Measurements from ENCODE around the gene USHBP1. TPM values are rescaled to one million over a fixed set of nuclear protein-coding genes. Genes with fewer than 3 reads are reported as not detected.
A peak's percentile ranks its signal among the peaks of the same experiment; 100 is the strongest.

The USHBP1 gene, protein sequence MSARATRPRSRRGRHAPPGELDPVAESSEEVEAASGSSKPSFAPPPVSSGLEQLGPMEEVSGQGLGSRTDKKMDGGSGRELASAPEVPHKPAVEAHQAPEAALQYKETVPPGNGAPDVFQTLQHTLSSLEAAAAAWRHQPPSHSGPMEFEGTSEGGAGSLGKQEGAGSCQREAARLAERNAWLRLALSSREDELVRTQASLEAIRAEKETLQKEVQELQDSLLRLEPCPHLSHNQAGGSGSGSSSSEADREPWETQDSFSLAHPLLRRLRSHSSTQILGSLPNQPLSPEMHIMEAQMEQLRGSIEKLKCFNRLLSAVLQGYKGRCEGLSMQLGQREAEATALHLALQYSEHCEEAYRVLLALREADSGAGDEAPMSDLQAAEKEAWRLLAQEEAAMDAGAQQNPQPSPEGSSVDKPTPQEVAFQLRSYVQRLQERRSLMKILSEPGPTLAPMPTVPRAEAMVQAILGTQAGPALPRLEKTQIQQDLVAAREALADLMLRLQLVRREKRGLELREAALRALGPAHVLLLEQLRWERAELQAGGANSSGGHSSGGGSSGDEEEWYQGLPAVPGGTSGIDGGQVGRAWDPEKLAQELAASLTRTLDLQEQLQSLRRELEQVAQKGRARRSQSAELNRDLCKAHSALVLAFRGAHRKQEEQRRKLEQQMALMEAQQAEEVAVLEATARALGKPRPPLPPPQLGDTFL
- not detected for total RNA-seq (2021; ENCODE audit: unreplicated experiment)
- 0.39 TPM for polyA plus RNA-seq (2012; ENCODE audit: insufficient read length)
- Bru-seq, nascent RNA = percentile 14 among the genes with signal in this experiment
- percentile 16 among the genes with signal in this experiment for BruChase-seq, experiment 1, labeled RNA remaining after a 2-hour chase
- percentile 8 among the genes with signal in this experiment for BruChase-seq, experiment 2, labeled RNA remaining after a 6-hour chase
- long read RNA-seq, partial matches to known transcripts = 0 of 11 reads
- long read RNA-seq, other reads (novel, unspliced or antisense) = 11 of 11 reads

DNA sequence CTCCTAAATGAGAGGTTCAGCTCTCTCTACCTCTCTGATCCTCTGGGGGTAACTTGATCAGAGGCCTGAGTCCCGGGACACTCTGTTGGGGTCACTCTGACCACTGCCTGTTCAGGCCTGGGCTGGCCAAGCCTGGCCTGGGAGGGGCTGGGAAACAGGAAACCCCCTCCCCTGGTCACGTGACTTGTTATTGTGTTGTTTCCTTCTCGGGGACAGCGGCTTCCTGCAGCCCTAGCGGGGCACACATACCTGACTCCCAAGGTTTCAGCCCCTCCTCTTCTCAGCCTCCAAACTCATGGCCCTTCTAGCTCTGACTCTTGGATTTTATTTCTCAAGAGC lies at the start of gene USHBP1:
TSS of gene USHBP1 (minus strand) at position 105 of the 339 bp plus-strand sequence. CDS start 446 bp downstream, outside the sequence.
- ChIA-PET CTCF (no interaction called here), POLR2A (no interaction called here)
- no peak within 1 kb of the TSS for H3K27ac ChIP-seq (ENCODE audit: low read length)
- H3K4me1 ChIP-seq (ENCODE audit: control insufficient read depth, insufficient read depth, low read length) = no peaks in the 10 kb centered on the region
- BruUV-seq (replicated peaks) = no TSS peak
- TF ChIP-seq TCF7L2 (IDR thresholded peaks at IDR 0.05; ENCODE audit: low read depth, low read length) = no peak
- no peak for TF ChIP-seq POLR2AphosphoS5 (IDR thresholded peaks at IDR 0.05; ENCODE audit: low read depth, low read length)
- no peak for TF ChIP-seq CTCF (IDR thresholded peaks at IDR 0.05)
- no peak for TF ChIP-seq REST (IDR thresholded peaks at IDR 0.05; ENCODE audit: insufficient read depth in 1 of 2, low read depth in 2 of 2, low read length in 1 of 2)
- TF ChIP-seq SIN3A (IDR thresholded peaks at IDR 0.05; ENCODE audit: borderline replicate concordance, insufficient read depth, low read depth, low read length) = no peak
- in situ Hi-C loops (cut with HindIII; ENCODE audit: low pct_unique_long_range_greater_than_20kb, low sequenced_read_pairs) = no loop called here
- DNase-seq (ENCODE audit: low read depth, low spot score) (no peak), ATAC-seq (no peak)
- H3K36me3 ChIP-seq (ENCODE audit: control insufficient read depth, insufficient read depth, low read length) = peaks cover 4% of the 10 kb centered on the region; the same call in 1 of the 2 replicates
- intact Hi-C loops (cut with micrococcal nuclease; ENCODE audit: unreplicated experiment) = no loop called here
- H3K4me3 ChIP-seq (ENCODE audit: low read depth in 2 of 2, low read length in 2 of 2) = no peak within 1 kb of the TSS
- H3K27me3 ChIP-seq (ENCODE audit: control insufficient read depth, insufficient read depth, low read length) = no peaks in the 10 kb centered on the region
- H3K9me3 ChIP-seq (ENCODE audit: control insufficient read depth, insufficient read depth, low read depth, low read length) = no peaks in the 10 kb centered on the region

DNA sequence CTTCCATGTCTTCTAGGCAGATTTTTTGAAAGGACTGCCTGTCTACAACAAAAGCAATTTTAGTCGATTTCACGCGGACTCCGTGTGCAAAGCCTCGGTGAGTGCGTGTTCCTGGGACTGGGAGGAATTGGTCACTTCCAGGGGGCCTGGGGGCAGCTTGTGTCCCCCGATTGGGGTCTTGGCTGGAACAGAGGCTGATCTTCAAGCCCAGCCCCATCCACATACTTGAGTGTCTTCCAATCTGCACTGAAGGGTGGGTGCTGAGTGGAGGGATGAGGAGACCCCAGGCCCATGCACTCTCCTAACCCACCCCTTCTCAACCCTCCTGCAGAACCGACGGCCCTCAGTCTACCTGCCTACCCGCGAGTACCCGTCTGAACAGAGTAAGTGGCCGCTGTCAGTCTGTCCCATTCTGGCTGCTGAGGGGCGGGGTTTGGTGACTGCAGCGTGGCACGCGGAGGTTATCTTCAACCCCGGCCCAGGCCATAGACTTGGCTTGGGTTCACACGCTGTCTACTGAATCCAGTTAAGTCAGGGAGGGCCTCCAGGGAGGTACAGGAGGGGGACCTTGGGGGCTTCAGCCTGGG lies 49.6 kb upstream of the USHBP1 start:
- H3K9me3 ChIP-seq (ENCODE audit: control insufficient read depth, insufficient read depth, low read depth, low read length) = no peaks in the 10 kb centered on the region
- DNase-seq (ENCODE audit: low read depth, low spot score) (no peak), ATAC-seq (no peak)
- peaks cover 22% of the 10 kb centered on the region for H3K4me1 ChIP-seq (ENCODE audit: control insufficient read depth, insufficient read depth, low read length)
- intact Hi-C loops (cut with micrococcal nuclease; ENCODE audit: unreplicated experiment) = no loop called here
- no peak for TF ChIP-seq REST (IDR thresholded peaks at IDR 0.05; ENCODE audit: insufficient read depth in 1 of 2, low read depth in 2 of 2, low read length in 1 of 2)
- TF ChIP-seq CTCF (IDR thresholded peaks at IDR 0.05) = no peak
- TF ChIP-seq TCF7L2 (IDR thresholded peaks at IDR 0.05; ENCODE audit: low read depth, low read length) = no peak
- TF ChIP-seq POLR2AphosphoS5 (IDR thresholded peaks at IDR 0.05; ENCODE audit: low read depth, low read length) = no peak
- no peak for TF ChIP-seq SIN3A (IDR thresholded peaks at IDR 0.05; ENCODE audit: borderline replicate concordance, insufficient read depth, low read depth, low read length)
- H3K4me3 ChIP-seq (ENCODE audit: low read depth in 2 of 2, low read length in 2 of 2) = no peak overlapping the region
- peaks cover 7% of the 10 kb centered on the region for H3K36me3 ChIP-seq (ENCODE audit: control insufficient read depth, insufficient read depth, low read length)
- CTCF ChIA-PET = no interaction called here
- no TSS peak for BruUV-seq (replicated peaks)
- POLR2A ChIA-PET = no interaction called here
- H3K27me3 ChIP-seq (ENCODE audit: control insufficient read depth, insufficient read depth, low read length) = no peaks in the 10 kb centered on the region
- in situ Hi-C loops (cut with HindIII; ENCODE audit: low pct_unique_long_range_greater_than_20kb, low sequenced_read_pairs) = no loop called here
- H3K27ac ChIP-seq (ENCODE audit: low read length) = no peak overlapping the region
